ENCODE data around the gene TGM2.

GRCh38 chr20:38178581-38178980, 13.5 kb upstream of the TGM2 start:
- TF ChIP-seq CTCF (IDR thresholded peaks at IDR 0.05) (no peak), POLR2A (IDR thresholded peaks at IDR 0.05) (no peak)
